Suprapubic skin (tissue), 4 donors: ENCODE data around the gene LRRC75A. TPM values are rescaled to one million over a fixed set of nuclear protein-coding genes. Genes with fewer than 3 reads are reported as not detected.

Source experiments
- DNase-seq, 2 donors: peaks; one replicate each; pipeline ENCODE4 v3.0.0-alpha.2; 2019; ENCODE audit warnings: low spot score in 2 of 2
- H3K27ac ChIP-seq: fragments of 200-600 bp; sonication (generic); one replicate; pipeline ENCODE4 v1.5.1; 2019
- H3K27me3 ChIP-seq: fragments of 200-600 bp; sonication (generic); one replicate; pipeline ENCODE4 v1.5.1; 2019
- H3K36me3 ChIP-seq: fragments of 200-600 bp; sonication (generic); one replicate; pipeline ENCODE4 v1.5.1; 2019
- H3K4me1 ChIP-seq: fragments of 200-600 bp; sonication (generic); one replicate; pipeline ENCODE4 v1.5.1; 2019
- H3K4me3 ChIP-seq: fragments of 200-600 bp; sonication (generic); one replicate; pipeline ENCODE4 v1.5.1; 2019; ENCODE audit warnings: mild to moderate bottlenecking
- H3K9me3 ChIP-seq: fragments of 200-600 bp; sonication (generic); one replicate; pipeline ENCODE4 v1.5.1; 2019
- EP300 ChIP-seq: sonication (generic); formaldehyde crosslinking; IDR thresholded peaks from one replicate; pipeline ENCODE4 v1.6.1; 2017; ENCODE audit warnings: antibody characterized with exemption
- POLR2A ChIP-seq, 2 donors: fragments of 450-650 bp; IDR thresholded peaks; one replicate each; pipeline ENCODE4 v1.6.1; 2017; ENCODE audit warnings: antibody characterized with exemption in 2 of 2, mild to moderate bottlenecking in 2 of 2, moderate library complexity in 2 of 2
- POLR2AphosphoS5 ChIP-seq, 3 donors: sonication (generic); formaldehyde crosslinking; IDR thresholded peaks; one replicate each; pipeline ENCODE4 v1.6.1; 2017; ENCODE audit warnings: antibody characterized with exemption in 3 of 3
- WGBS: methylation state at CpG from one replicate; pipeline ENCODE4 v1.1.5; 2018; 5-methylcytosine and 5-hydroxymethylcytosine counted together
- total RNA-seq, 4 donors: library from RNA; depleted of rRNA; stranded (reverse); fragments of >200 nt; gene quantifications; one replicate each; pipeline ENCODE4 v1.1.0, GENCODE V29; 2016
- TF ChIP-seq, protein P1 (sequence below), 2 donors: fragments of 200-600 bp in 1 of 2; fragments of 450-650 bp in 1 of 2; sonication (generic) in 1 of 2; IDR thresholded peaks; one replicate each; pipeline ENCODE4 v1.5.1; 2016 to 2019; ENCODE audit warnings: antibody characterized with exemption in 2 of 2, mild to moderate bottlenecking in 1 of 2, moderate library complexity in 1 of 2

LRRC75A gene
- total RNA-seq, 4 donors from 2014 or later = 0.64 to 0.99 (median 0.90) TPM

DNA sequence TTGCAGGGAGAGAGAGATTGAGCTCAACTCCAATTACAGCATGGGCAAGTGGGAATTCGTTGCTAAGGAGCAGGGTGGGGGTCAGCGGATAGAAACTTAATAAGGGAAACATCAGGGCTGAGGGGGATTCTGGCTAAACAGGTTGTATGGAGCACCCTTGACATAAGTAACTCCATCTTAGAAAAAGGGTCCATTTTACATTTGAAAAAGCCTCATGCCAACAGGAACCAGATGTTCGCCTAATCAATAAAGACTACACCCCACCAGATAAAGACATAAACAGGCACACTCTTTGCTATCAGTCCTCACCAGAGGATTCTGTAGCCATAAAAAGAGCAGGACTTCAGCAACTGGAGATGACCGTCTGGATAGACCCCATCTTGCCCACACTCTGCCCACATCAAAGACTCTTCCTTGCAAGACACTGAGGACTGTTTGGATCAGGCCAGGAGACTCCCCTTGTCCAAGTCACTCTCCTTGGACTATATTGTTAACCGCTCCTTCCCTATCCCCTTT lies 1.6 kb upstream of the LRRC75A start:
- Histone ChIP-seq H3K4me1 (peaks cover 18% of the 10 kb centered on the region), H3K36me3 (no peaks in the 10 kb centered on the region), H3K27me3 (peaks cover 7% of the 10 kb centered on the region), H3K4me3 (no peak overlapping the region), H3K27ac (no peak overlapping the region), H3K9me3 (no peaks in the 10 kb centered on the region)
- no peak for TF ChIP-seq POLR2AphosphoS5 (IDR thresholded peaks at IDR 0.05)
- TF ChIP-seq POLR2A (IDR thresholded peaks at IDR 0.05) = no peak
- TF ChIP-seq, protein P1, sequence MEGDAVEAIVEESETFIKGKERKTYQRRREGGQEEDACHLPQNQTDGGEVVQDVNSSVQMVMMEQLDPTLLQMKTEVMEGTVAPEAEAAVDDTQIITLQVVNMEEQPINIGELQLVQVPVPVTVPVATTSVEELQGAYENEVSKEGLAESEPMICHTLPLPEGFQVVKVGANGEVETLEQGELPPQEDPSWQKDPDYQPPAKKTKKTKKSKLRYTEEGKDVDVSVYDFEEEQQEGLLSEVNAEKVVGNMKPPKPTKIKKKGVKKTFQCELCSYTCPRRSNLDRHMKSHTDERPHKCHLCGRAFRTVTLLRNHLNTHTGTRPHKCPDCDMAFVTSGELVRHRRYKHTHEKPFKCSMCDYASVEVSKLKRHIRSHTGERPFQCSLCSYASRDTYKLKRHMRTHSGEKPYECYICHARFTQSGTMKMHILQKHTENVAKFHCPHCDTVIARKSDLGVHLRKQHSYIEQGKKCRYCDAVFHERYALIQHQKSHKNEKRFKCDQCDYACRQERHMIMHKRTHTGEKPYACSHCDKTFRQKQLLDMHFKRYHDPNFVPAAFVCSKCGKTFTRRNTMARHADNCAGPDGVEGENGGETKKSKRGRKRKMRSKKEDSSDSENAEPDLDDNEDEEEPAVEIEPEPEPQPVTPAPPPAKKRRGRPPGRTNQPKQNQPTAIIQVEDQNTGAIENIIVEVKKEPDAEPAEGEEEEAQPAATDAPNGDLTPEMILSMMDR (IDR thresholded peaks at IDR 0.05) = no peak
- no peak for TF ChIP-seq EP300
- WGBS = 84% methylated on average over 5 of the region's 5 CpGs
- DNase-seq = no peak

DNA sequence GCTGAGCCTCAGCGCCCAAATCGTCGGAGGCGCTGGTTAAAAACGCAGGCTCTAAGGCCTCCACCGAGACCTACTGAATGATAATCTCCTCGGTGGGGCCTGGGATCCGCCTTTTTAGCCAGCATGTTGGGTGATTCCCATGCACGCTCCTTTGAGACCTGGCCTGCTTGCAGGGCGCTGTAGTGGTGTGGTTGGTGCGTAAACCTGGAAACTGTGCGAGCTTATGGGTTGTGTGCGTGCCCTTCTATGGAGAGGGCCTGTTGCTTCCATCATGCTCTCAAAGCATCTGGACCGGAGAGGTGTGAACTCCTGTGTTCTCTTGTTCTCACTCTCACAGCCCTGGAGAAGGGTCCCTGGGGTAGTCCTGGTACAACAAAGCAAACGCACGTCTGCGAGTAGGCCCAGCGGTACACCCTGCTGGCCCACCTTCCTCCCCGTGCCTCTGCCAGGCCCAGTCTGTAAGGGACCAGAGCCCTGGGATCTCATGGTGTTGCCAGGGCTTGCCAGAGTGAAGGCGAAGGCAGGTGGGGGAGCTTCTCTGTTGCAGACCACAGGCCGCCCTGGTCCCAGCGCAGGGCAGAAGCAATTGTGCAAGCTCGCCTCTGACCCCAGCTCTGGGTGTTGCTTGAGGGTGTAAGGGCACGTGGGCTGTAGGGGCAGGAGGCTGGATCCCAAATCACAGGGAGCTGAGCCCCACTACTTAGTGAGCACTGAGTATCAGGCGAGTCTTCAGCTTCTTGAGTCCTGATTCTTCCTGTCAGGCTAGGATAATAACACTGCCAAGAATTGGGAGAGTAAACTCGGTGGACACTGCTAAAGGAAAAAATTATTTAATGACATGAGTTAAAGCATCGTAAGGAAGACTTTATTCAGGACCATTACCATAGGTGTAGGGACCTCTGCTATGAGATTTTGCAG lies 879 bp upstream of the LRRC75A start:
- Histone ChIP-seq H3K27me3 (peaks cover 7% of the 10 kb centered on the region), H3K9me3 (no peaks in the 10 kb centered on the region), H3K4me1 (peaks cover 18% of the 10 kb centered on the region), H3K36me3 (no peaks in the 10 kb centered on the region), H3K4me3 (peak overlapping the region; percentile 72), H3K27ac (no peak overlapping the region)
- TF ChIP-seq, protein P1 (IDR thresholded peaks at IDR 0.05) = no peak
- TF ChIP-seq POLR2AphosphoS5 (IDR thresholded peaks at IDR 0.05) (no peak), POLR2A (IDR thresholded peaks at IDR 0.05) (no peak), EP300 (no peak)
- DNase-seq = no peak
- WGBS = 78% methylated on average over 24 of the region's 27 CpGs

DNA sequence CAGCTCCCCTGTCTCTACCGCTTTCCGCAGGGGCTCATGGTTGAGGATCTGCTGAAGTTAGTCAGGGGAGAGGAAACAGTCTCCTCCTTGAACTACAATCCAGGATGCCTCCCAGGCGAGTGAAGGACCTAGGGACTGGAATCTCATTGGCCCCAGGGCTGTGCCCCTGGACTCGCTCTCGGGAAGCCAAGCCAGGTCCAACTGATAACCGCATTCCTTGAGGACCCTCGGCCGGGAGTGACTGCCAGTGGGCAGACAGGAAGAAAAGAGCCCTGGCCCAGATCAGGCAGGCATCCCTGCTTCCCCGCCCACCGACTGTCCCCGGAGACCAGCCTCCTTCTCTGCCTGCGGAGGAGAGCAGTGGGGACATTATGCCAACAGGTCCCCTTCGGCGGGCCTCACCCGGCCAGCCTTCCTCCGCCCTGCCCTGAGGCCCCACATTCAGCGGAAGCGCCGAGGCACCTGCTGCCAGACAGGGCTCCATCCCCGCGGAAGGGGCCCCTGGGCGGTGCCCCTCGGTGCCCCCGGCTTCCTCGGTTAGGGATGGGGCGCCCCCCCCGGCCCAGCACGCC lies 776 bp downstream of the LRRC75A start:
- Histone ChIP-seq H3K4me1 (peaks cover 30% of the 10 kb centered on the region), H3K9me3 (no peaks in the 10 kb centered on the region), H3K27ac (no peak overlapping the region), H3K36me3 (no peaks in the 10 kb centered on the region), H3K4me3 (peak overlapping the region; percentile 72), H3K27me3 (peaks cover 4% of the 10 kb centered on the region)
- TF ChIP-seq EP300 = no peak
- TF ChIP-seq POLR2A (IDR thresholded peaks at IDR 0.05) = no peak
- TF ChIP-seq, protein P1 (IDR thresholded peaks at IDR 0.05) = no peak
- TF ChIP-seq POLR2AphosphoS5 (IDR thresholded peaks at IDR 0.05) = no peak
- 13% methylated on average over 21 of the region's 28 CpGs for WGBS
- no peak for DNase-seq

DNA sequence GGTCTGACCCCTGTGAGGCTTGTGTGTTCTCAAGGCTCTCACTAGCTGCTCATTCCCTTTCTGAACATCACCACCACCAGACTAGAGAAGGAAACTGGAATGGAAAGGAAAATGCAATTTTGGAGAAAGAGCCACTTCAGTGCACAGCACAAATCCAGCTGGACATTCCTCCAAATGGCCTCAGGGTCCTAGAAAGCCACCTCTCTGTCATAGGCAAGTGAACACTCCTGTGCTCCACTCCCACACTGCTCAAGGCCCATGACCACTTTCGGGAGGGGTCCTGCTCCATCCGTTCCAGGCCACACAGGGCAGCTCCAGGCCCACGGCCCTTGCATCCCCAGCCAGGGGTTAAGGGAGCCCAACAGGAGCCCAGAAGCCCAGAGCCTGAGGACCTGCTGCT lies 2.6 kb downstream of the LRRC75A start:
- TF ChIP-seq, protein P1 (IDR thresholded peaks at IDR 0.05) = no peak
- no peak for TF ChIP-seq POLR2A (IDR thresholded peaks at IDR 0.05)
- TF ChIP-seq EP300 = no peak
- no peak for TF ChIP-seq POLR2AphosphoS5 (IDR thresholded peaks at IDR 0.05)
- 74% methylated on average over 3 of the region's 3 CpGs for WGBS
- Histone ChIP-seq H3K4me1 (peaks cover 46% of the 10 kb centered on the region), H3K9me3 (no peaks in the 10 kb centered on the region), H3K27me3 (peaks cover 4% of the 10 kb centered on the region), H3K4me3 (no peak overlapping the region), H3K27ac (no peak overlapping the region), H3K36me3 (no peaks in the 10 kb centered on the region)
- no peak for DNase-seq

DNA sequence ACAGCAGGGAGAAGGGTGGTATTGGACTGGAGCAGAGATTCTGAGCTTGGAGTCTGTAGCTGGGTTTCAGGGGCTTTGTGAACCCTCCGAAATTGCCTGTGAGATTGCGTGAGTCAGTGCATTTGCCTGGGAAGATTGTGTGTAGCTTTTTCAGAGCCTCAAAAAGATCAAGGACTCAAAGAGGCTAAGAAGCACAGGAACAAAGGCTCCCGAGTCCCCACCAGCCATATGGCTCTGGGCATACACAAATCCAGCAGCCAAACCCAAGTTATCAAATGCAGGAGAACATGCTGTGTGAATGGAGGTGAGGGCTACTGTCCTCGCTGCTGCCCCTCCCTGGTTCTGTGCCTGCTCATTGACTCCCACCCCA lies 3.0 kb downstream of the LRRC75A start:
- no peak overlapping the region for H3K27ac ChIP-seq

More for the DNA sequence above, 3.0 kb downstream of the LRRC75A start:
- WGBS = 92% methylated on average over 4 of the region's 4 CpGs
- peaks cover 4% of the 10 kb centered on the region for H3K27me3 ChIP-seq
- no peak for TF ChIP-seq POLR2A (IDR thresholded peaks at IDR 0.05)
- TF ChIP-seq EP300 = no peak
- TF ChIP-seq, protein P1 (IDR thresholded peaks at IDR 0.05) = no peak
- no peak for TF ChIP-seq POLR2AphosphoS5 (IDR thresholded peaks at IDR 0.05)
- H3K9me3 ChIP-seq = no peaks in the 10 kb centered on the region
- no peaks in the 10 kb centered on the region for H3K36me3 ChIP-seq
- no peak for DNase-seq
- H3K4me3 ChIP-seq = no peak overlapping the region
- peaks cover 51% of the 10 kb centered on the region for H3K4me1 ChIP-seq
